K562 (cell line): ENCODE data around the gene CDC5L. TPM values are rescaled to one million over a fixed set of nuclear protein-coding genes. Genes with fewer than 3 reads are reported as not detected.

Experiments
- ATAC-seq: fragments of 200-7000 bp; cut with Tn5 transposase; 3 replicates; pipeline ENCODE4 v1.9.1; 2020; ENCODE audit warnings: moderate library complexity
- BruUV-seq: library from RNA; stranded (reverse); fragments of 400-500 nt; replicated peaks from 2 replicates; lab custom pipeline; 2021; lab: Mats Ljungman, UMichigan
- CTCF ChIA-PET: fragments of 300-600 bp; formaldehyde crosslinking; extraction: SDS; loops from one replicate; lab custom pipeline; 2021; ENCODE audit warnings: low intra/inter-chr PET ratio; lab: Yijun Ruan, JAX
- POLR2A ChIA-PET: fragments of 300-600, 350-650 bp; sonication (Branson Sonifier 250); formaldehyde crosslinking; extraction: SDS; loops from one replicate; lab custom pipeline; 2021; ENCODE audit warnings: antibody characterized with exemption, inconsistent platforms; lab: Yijun Ruan, JAX
- DNase-seq, 4 experiments: peaks; one replicate each; pipeline versions ENCODE4 v3.0.0 to v3.0.0-alpha.2; 2011 to 2018; ENCODE audit warnings: low spot score in 3 of 4, mixed read lengths in 3 of 4; ENCODE audit errors: extremely low read depth in 1 of 4
- FAIRE-seq: peaks from 2 replicates; lab custom pipeline; 2011; peaks lifted over from hg19 to GRCh38; lab: Jason Lieb, UNC
- H2AFZ ChIP-seq: 2 replicates; pipeline ENCODE4 v1.6.0; 2011; ENCODE audit warnings: low read depth, low read length, control low read depth, inconsistent platforms
- H3K27ac ChIP-seq: fragments of 200-600 bp; 3 replicates; pipeline ENCODE4 v1.8.0; 2011; ENCODE audit warnings: low read depth, mild to moderate bottlenecking, control low read depth, inconsistent platforms, low read length, moderate library complexity, mixed read lengths; ENCODE audit errors: extremely low read depth
- H3K27me3 ChIP-seq, 2 experiments: fragments of 300-600 bp in 1 of 2; 2 replicates in 1 of 2; 3 replicates in 1 of 2; pipeline versions ENCODE4 v1.6.0 to v1.8.0; 2011; ENCODE audit warnings: inconsistent platforms in 2 of 2, low read length in 2 of 2, mild to moderate bottlenecking in 1 of 2, mixed read lengths in 1 of 2, moderate library complexity in 1 of 2; ENCODE audit not compliant: control insufficient read depth in 2 of 2, insufficient read depth in 2 of 2
- H3K36me3 ChIP-seq: fragments of 300-600 bp; 3 replicates; pipeline ENCODE4 v1.8.0; 2011; ENCODE audit warnings: mild to moderate bottlenecking, low read length, inconsistent platforms; ENCODE audit not compliant: control insufficient read depth, insufficient read depth
- H3K4me1 ChIP-seq, 2 experiments: fragments of 200-600 bp in 1 of 2; replicated peaks in 1 of 2; 2 replicates in 1 of 2; 3 replicates in 1 of 2; pipeline versions ENCODE4 v1.5.1 to v1.8.0; 2011; ENCODE audit warnings: inconsistent platforms in 2 of 2, low read length in 2 of 2, mild to moderate bottlenecking in 1 of 2, mixed read lengths in 1 of 2, moderate library complexity in 1 of 2; ENCODE audit not compliant: control insufficient read depth in 2 of 2, insufficient read depth in 2 of 2
- H3K4me2 ChIP-seq: 2 replicates; pipeline ENCODE4 v1.6.1; 2011; ENCODE audit warnings: low read length, control low read depth, inconsistent platforms, mixed read lengths; ENCODE audit not compliant: insufficient read depth
- H3K4me3 ChIP-seq: fragments of 200-600 bp; sonication (generic), shearing (Covaris generic); 2 replicates; pipeline ENCODE4 v1.5.1; 2016; ENCODE audit warnings: control low read depth, inconsistent platforms
- H3K79me2 ChIP-seq: fragments of 200-600 bp; 3 replicates; pipeline ENCODE4 v1.8.0; 2011; ENCODE audit warnings: low read length, inconsistent platforms; ENCODE audit not compliant: control insufficient read depth, insufficient read depth
- H3K9ac ChIP-seq, 2 experiments: 2 replicates each; pipeline versions ENCODE4 v1.6.0 to v1.6.1; 2011; ENCODE audit warnings: low read depth in 2 of 2, low read length in 2 of 2, control low read depth in 1 of 2, inconsistent platforms in 1 of 2, mild to moderate bottlenecking in 1 of 2, mixed read lengths in 1 of 2; ENCODE audit not compliant: insufficient read depth in 1 of 2
- H3K9me1 ChIP-seq: one replicate; pipeline ENCODE4 v1.6.0; 2011; ENCODE audit warnings: inconsistent platforms, mild to moderate bottlenecking, low read length, moderate library complexity; ENCODE audit not compliant: control insufficient read depth, insufficient read depth
- H3K9me3 ChIP-seq: replicated peaks from 2 replicates; pipeline ENCODE4 v1.5.1; 2011; ENCODE audit warnings: low read depth, low read length, inconsistent platforms; ENCODE audit not compliant: control insufficient read depth, insufficient read depth
- H4K20me1 ChIP-seq: replicated peaks from 2 replicates; pipeline ENCODE4 v1.6.1; 2011; ENCODE audit warnings: low read length, inconsistent platforms, mixed read lengths; ENCODE audit not compliant: control insufficient read depth, insufficient read depth
- FOXM1 ChIP-seq, 2 experiments: fragments of 450-650 bp in 1 of 2; sonication (generic) in 1 of 2; formaldehyde crosslinking in 1 of 2; IDR thresholded peaks; 2 replicates each; pipeline versions ENCODE4 v1.6.1 to v1.9.0; 2017 to 2022; ENCODE audit warnings: low read depth in 2 of 2, mild to moderate bottlenecking in 2 of 2, missing genetic modification reagents in 1 of 2, moderate library complexity in 1 of 2
- GATA2 ChIP-seq: sonication (generic); formaldehyde crosslinking; IDR thresholded peaks from 2 replicates; pipeline ENCODE4 v1.4.0; 2020; ENCODE audit warnings: mild to moderate bottlenecking, missing genetic modification reagents
- HDAC1 ChIP-seq, 2 experiments: fragments of 450-650 bp; IDR thresholded peaks; 2 replicates each; pipeline ENCODE4 v1.6.1; 2016 to 2017; ENCODE audit warnings: inconsistent platforms in 1 of 2, mild to moderate bottlenecking in 1 of 2, moderate library complexity in 1 of 2
- HMGN3 ChIP-seq: IDR thresholded peaks from 2 replicates; pipeline ENCODE4 v1.6.1; 2011; ENCODE audit warnings: borderline replicate concordance, low read depth, mild to moderate bottlenecking, mixed read lengths, low read length; ENCODE audit not compliant: insufficient read length; ENCODE audit errors: extremely low read depth
- MEIS2 ChIP-seq: fragments of 450-650 bp; IDR thresholded peaks from 2 replicates; pipeline ENCODE4 v1.6.1; 2014; ENCODE audit warnings: mild to moderate bottlenecking; ENCODE audit not compliant: partially characterized antibody
- RAD21 ChIP-seq, 2 experiments: fragments of 250-450 bp in 1 of 2; fragments of 450-650 bp in 1 of 2; sonication (Bioruptor Pico) in 1 of 2; formaldehyde crosslinking in 1 of 2; IDR thresholded peaks in 1 of 2; conservative IDR thresholded peaks in 1 of 2; 2 replicates each; pipeline versions ENCODE4 v1.4.0 to v1.8.0; 2020 to 2022; ENCODE audit warnings: mild to moderate bottlenecking in 2 of 2, moderate library complexity in 1 of 2
- SMARCE1 ChIP-seq: fragments of 450-650 bp; IDR thresholded peaks from 2 replicates; pipeline ENCODE4 v1.7.1; 2016; ENCODE audit warnings: mild to moderate bottlenecking
- TBP ChIP-seq: optimal IDR thresholded peaks from 2 replicates; pipeline ENCODE3; 2011; ENCODE audit warnings: low read depth, low read length, improper control_type of control experiment
- TCFL5 ChIP-seq: fragments of 250-450 bp; sonication (Bioruptor Pico); conservative IDR thresholded peaks from 2 replicates; pipeline ENCODE4 v1.6.1; 2021; ENCODE audit warnings: mild to moderate bottlenecking, moderate library complexity, matching md5 sums
- ZBTB17 ChIP-seq: fragments of 450-650 bp; formaldehyde crosslinking; IDR thresholded peaks from 2 replicates; pipeline ENCODE4 v1.4.0; 2020; ENCODE audit warnings: mild to moderate bottlenecking
- ZKSCAN1 ChIP-seq: fragments of 150-350 bp; IDR thresholded peaks from 2 replicates; pipeline ENCODE4 v1.6.1; 2016; ENCODE audit warnings: low read depth, low read length
- ZNF668 ChIP-seq: fragments of 250-450 bp; sonication (Bioruptor Pico); IDR thresholded peaks from 2 replicates; pipeline ENCODE4 v1.8.0; 2022; ENCODE audit warnings: mild to moderate bottlenecking, inconsistent platforms
- ZNF766 ChIP-seq: fragments of 200-800 bp; sonication (Bioruptor generic); conservative IDR thresholded peaks from 2 replicates; pipeline ENCODE4 v1.6.1; 2016; ENCODE audit warnings: missing genetic modification characterization, missing compliant biosample characterization
- WGBS: fragments of 100-300 bp; shearing (Covaris generic); methylation state at CpG from one replicate; pipeline ENCODE4 v1.1.6; 2016; ENCODE audit warnings: low coverage, mixed read lengths; ENCODE audit not compliant: insufficient coverage; ENCODE audit errors: missing lambda C conversion rate; 5-methylcytosine and 5-hydroxymethylcytosine counted together
- in situ Hi-C: fragments of 300-500 bp; cut with MboI; formaldehyde crosslinking; loops from 4 replicates; pipeline ENCODE4 v1.15.0; 2018; ENCODE audit warnings: inconsistent platforms, mixed read lengths
- intact Hi-C: fragments of 100-400 bp; cut with micrococcal nuclease; formaldehyde crosslinking; loops from 2 replicates; pipeline ENCODE4 v1.14.2; 2022
- polyA plus RNA-seq, 8 experiments: library from polyadenylated mRNA; depleted of rRNA in 4 of 8; stranded (reverse) in 5 of 8; unstranded in 3 of 8; fragments of >200 nt; fragmentation: Nextera tagmentation in 2 of 8; fragmentation: Illumina TruSeq in 1 of 8; extraction: Ambion mirVana in 2 of 8; extraction: Trizol in 1 of 8; gene quantifications; 2 replicates each; pipeline versions ENCODE4 v1.2.1 to v1.2.3, GENCODE V29; 2011 to 2014; ENCODE audit warnings: inconsistent platforms in 1 of 8, missing spikeins in 1 of 8
- total RNA-seq, 7 experiments: library from RNA; depleted of rRNA in 6 of 7; stranded (reverse); fragments of >200 nt in 6 of 7; fragmentation: Illumina TruSeq in 2 of 7; extraction: Trizol in 2 of 7; gene quantifications; 2 replicates each; pipeline versions ENCODE4 v1.2.1 to v1.2.3, GENCODE V29; 2011 to 2021; ENCODE audit warnings: low replicate concordance in 1 of 7
- TF ChIP-seq, protein P1 (sequence below): sonication (generic); IDR thresholded peaks from 2 replicates; pipeline ENCODE4 v1.6.1; 2016
- TF ChIP-seq, protein P2 (sequence below): fragments of 250-450 bp; sonication (Bioruptor Pico); IDR thresholded peaks from 2 replicates; pipeline ENCODE4 v1.8.0; 2022; ENCODE audit warnings: inconsistent platforms, mild to moderate bottlenecking, moderate library complexity, borderline replicate concordance
- TF ChIP-seq, protein P3 (sequence below): fragments of 450-650 bp; formaldehyde crosslinking; IDR thresholded peaks from 2 replicates; pipeline ENCODE4 v1.4.0; 2022; ENCODE audit warnings: mild to moderate bottlenecking, moderate library complexity

CDC5L gene
- total and polyA plus RNA-seq, 9 of the 15 experiments (the other 6 are each of a cell fraction or from before 2014, with no cell fraction given) = 22.3 to 44.2 (median 30.8) TPM

DNA sequence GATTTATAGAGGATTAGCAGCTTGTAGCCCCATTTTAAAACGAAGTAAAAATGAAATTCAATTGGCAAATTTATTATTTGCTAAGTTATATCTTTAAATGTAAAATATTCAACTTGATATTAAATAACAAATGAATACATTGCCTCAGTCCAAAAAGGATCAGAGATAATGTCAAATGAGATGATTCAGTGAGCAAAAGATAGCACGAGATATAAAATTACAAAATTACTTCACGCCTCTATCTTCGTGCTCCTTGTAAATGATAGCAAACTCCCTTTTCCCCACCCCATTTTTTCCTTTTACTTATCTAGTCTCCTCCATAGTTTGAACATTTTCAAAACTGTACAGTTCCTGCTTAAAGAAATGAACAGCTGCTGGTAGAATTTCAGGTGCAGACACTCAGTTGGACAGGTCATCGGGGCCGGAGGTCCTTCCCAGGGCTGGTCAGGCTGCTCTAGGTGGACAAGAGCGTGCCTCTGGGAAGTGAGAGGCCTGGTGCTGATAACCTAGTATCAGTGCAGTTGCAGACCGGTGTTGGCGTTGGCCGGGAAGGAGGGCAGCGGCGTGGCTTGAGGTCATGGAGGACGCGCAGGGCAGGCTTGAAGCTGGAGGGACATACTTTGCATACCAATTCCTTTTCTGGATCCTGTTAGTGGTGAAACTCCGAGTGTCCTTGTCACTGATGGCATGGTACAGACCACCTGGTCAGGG is 83.9 kb downstream of the CDC5L start:
- Histone ChIP-seq H3K9me3 (no peaks in the 10 kb centered on the region), H3K4me3 (no peak overlapping the region), H3K4me1 (peaks cover 35 to 49% of the 10 kb centered on the region in 2 experiments), H4K20me1 (no peaks in the 10 kb centered on the region), H3K79me2 (no peaks in the 10 kb centered on the region), H3K4me2 (peak overlapping the region; percentile 67), H3K36me3 (no peaks in the 10 kb centered on the region), H3K9me1 (no peaks in the 10 kb centered on the region), H3K27me3 (0 out of 5 replicates have a peak, but pooled peaks cover 0 to 3% of the 10 kb centered on the region in 2 experiments), H2AFZ (peak overlapping the region; percentile 63), H3K27ac (peak overlapping the region; percentile 24; the same call in 2 of the 3 replicates), H3K9ac (peak overlapping the region; percentile 0 to 73; a peak in 2 of 4 replicates)
- POLR2A ChIA-PET = interaction anchor here (0.6 to 1.1 kb wide), 3 partner anchors 8 to 1178 kb away, joined by 3 to 5 read pairs (median 3); no protein-coding TSS in a partner anchor
- in situ Hi-C loops = loop anchor here (10.0 kb wide), 2 partner anchors 173 to 1443 kb away; no protein-coding TSS in a partner anchor
- intact Hi-C loops = loop anchor here (5.0 to 10.0 kb wide), 2 partner anchors 93 to 906 kb away; partner anchors contain the start of gene SUPT3H
- BruUV-seq = no TSS peak
- FAIRE-seq (peak; percentile 88), DNase-seq (peak; percentile 64 to 93 (median 76)), ATAC-seq (peak; percentile 83)
- 2% methylated on average over 15 of the region's 15 CpGs for WGBS
- CTCF ChIA-PET = no interaction called here
- TF ChIP-seq TCFL5 (no peak), ZBTB17 (CRISPR knock-in tag) (peak; percentile 52; the same call in 1 of the 2 replicates), FOXM1 (IDR thresholded peaks at IDR 0.05; ENCODE audit: low read depth) (peak; percentile 74; the same call in 1 of the 2 replicates), FOXM1 (CRISPR knock-in tag; IDR thresholded peaks at IDR 0.05; ENCODE audit: low read depth) (no peak), RAD21 (CRISPR knock-in tag; conservative IDR thresholded peaks at IDR 0.05 in 1 of 2, IDR thresholded peaks at IDR 0.05 in 1 of 2) (0 out of 4 replicates have a peak, but pooled peaks of 1 of the 2 experiments have one; percentile 5), MEIS2 (peak; percentile 59), GATA2 (CRISPR knock-in tag) (peak; percentile 93), ZNF766 (CRISPR knock-in tag) (peak; percentile 72; the same call in 1 of the 2 replicates), HMGN3 (peak; percentile 96), ZKSCAN1 (peak; percentile 54; the same call in 1 of the 2 replicates), HDAC1 (IDR thresholded peaks at IDR 0.05) (peak; percentile 50 to 78; a peak in 2 of 4 replicates), ZNF668 (CRISPR knock-in tag) (peak; percentile 54; the same call in 1 of the 2 replicates), TBP (no peak), SMARCE1 (peak; percentile 73)
- TF ChIP-seq, protein P1, sequence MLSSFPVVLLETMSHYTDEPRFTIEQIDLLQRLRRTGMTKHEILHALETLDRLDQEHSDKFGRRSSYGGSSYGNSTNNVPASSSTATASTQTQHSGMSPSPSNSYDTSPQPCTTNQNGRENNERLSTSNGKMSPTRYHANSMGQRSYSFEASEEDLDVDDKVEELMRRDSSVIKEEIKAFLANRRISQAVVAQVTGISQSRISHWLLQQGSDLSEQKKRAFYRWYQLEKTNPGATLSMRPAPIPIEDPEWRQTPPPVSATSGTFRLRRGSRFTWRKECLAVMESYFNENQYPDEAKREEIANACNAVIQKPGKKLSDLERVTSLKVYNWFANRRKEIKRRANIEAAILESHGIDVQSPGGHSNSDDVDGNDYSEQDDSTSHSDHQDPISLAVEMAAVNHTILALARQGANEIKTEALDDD = peak; percentile 82
- TF ChIP-seq, protein P2, sequence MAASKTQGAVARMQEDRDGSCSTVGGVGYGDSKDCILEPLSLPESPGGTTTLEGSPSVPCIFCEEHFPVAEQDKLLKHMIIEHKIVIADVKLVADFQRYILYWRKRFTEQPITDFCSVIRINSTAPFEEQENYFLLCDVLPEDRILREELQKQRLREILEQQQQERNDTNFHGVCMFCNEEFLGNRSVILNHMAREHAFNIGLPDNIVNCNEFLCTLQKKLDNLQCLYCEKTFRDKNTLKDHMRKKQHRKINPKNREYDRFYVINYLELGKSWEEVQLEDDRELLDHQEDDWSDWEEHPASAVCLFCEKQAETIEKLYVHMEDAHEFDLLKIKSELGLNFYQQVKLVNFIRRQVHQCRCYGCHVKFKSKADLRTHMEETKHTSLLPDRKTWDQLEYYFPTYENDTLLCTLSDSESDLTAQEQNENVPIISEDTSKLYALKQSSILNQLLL (CRISPR knock-in tag) = no peak
- TF ChIP-seq, protein P3, sequence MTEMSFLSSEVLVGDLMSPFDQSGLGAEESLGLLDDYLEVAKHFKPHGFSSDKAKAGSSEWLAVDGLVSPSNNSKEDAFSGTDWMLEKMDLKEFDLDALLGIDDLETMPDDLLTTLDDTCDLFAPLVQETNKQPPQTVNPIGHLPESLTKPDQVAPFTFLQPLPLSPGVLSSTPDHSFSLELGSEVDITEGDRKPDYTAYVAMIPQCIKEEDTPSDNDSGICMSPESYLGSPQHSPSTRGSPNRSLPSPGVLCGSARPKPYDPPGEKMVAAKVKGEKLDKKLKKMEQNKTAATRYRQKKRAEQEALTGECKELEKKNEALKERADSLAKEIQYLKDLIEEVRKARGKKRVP = no peak
